ENCODE measurements around the gene CX3CL1.
"Not testable (repeated sequence)": the region's sequence is repeated elsewhere in the genome, so short reads cannot be mapped to it uniquely, and the experiment has no call there.

CX3CL1 gene

DNA sequence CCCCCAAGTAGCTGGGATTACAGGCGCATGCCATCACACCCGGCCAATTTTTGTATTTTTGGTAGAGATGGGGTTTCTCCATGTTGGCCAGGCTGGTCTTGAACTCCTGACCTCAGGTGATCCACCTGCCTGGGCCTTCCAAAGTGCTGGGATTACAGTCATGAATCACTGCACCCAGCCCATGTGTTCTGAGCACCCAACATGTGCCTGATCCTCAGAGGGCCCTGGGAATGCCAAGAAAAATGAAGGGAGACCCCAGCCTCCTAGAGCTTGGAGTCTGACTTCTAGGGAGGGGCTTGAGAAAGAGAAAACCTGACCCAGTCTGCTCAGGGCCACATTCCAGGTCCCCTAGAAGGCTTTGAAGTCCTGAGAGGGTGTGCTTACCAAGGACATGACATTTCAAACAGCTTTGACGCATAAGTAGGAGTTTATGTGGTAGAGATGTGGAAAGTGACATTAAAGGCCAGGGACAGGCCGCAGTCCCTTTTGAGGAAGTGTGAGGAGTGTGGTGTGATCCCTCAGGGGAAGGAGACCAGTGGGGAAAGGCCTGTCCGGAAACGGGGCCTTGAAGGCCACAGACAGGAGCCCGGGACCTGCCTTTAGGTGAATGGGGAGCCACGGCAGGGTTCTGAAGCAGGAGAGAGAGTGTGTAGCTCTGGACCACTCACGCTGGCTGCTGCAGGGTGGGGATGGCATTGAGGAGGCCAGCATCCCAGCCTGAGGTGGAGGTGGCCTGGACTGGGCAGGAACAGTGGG is 14.8 kb upstream of the CX3CL1 start:
- DNase-seq (ENCODE audit: low read depth): no peak

DNA sequence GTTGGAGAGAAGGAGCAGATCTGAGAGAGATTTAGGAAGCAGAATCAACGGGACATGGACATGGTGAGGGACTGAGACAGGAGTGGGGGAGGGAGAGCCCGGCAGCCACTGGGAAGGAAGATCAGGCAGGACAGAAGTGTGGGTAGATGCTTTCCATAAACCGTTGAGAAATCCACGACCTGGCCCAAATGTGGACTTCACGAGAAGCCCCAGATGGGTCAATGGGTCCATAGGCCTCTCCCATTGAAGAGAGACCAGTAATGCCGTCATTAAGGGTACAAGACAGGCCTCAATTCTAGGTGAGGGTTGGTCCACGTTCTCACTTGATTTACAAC is 14.2 kb upstream of the CX3CL1 start:
- no peak for DNase-seq (ENCODE audit: low read depth)

DNA sequence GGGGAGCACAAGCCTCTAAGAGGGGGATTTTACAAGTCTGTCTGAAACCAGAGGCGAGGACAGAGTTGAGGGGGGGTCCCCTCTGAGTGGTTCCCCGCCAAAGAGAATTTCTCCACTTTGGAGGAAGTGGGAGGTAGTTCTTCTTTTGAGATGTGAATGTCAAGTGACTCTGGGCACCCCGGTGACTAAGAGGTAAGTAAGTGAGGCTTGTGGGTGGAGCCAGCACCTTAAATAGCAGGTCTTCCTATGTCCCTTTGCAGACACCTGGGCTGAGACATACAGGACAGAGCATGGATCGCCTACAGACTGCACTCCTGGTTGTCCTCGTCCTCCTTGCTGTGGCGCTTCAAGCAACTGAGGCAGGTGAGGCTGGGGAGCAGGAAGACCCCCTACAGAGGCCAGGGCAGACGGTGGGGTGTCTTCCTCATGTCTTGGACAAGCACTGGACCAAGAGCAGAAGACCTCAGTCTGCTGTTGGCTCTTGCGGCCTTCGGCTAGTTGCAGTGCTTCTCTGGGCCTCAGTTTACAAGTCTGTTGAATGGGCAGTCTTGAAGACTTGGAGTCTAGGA is 13.7 kb upstream of the CX3CL1 start, which contains the start of gene CCL22:
Gene CCL22 (plus strand): TSS at position 257 of the 569 bp plus-strand sequence. CDS start 34 bp downstream, at position 291.
- DNase-seq (ENCODE audit: low read depth): no peak

DNA sequence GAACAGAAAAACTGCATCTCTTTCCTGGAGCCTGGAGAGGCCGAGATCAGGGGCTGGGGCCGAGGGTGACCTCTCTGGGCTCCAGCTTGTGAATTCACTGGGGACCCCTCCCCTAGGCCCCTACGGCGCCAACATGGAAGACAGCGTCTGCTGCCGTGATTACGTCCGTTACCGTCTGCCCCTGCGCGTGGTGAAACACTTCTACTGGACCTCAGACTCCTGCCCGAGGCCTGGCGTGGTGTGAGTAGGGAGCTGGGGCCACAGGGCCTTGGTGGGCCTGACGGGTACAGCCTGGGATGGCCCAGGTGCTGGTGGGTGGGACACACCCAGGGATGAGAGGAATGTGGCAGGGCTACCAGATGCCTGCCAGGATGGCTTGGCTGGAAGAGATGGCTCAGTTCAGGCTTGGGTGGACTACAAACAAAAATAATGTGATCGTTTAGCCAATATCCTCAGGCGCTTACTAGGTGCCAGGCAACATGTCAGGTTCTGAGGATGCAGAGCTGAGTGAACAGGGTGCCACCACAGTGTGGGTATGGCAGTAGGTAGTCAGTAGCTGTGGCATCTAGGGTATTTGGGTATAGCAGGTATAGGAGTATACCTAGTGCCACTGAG is 11.9 kb upstream of the CX3CL1 start:
- DNase-seq (ENCODE audit: low read depth): no peak

DNA sequence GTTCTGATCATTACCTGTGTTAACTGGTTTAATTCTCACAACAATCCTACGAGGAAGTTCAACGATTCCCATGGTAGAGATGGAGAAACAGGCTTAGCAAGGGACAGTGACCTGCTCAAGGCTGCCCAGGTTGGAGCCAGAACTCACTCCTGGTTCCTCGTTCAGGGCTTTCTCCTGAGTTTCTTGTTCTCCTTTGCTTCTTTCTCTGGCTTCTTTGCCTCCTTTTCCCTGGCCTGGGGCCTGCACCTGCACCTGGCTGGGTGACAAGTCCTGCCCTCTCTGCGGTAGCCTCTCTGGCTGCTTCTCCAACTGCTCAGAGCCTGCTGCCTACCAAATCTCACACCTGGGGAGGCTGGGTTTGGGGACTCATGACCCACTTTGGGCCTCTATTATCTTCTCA is 10.9 kb upstream of the CX3CL1 start:
- no peak for DNase-seq (ENCODE audit: low read depth)

DNA sequence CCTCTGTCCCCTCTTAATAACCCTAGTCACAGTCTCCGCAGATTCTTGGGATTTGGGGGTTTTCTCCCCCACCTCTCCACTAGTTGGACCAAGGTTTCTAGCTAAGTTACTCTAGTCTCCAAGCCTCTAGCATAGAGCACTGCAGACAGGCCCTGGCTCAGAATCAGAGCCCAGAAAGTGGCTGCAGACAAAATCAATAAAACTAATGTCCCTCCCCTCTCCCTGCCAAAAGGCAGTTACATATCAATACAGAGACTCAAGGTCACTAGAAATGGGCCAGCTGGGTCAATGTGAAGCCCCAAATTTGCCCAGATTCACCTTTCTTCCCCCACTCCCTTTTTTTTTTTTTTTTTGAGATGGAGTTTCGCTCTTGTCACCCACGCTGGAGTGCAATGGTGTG is 8.1 kb upstream of the CX3CL1 start:
- DNase-seq (ENCODE audit: low read depth): no peak

DNA sequence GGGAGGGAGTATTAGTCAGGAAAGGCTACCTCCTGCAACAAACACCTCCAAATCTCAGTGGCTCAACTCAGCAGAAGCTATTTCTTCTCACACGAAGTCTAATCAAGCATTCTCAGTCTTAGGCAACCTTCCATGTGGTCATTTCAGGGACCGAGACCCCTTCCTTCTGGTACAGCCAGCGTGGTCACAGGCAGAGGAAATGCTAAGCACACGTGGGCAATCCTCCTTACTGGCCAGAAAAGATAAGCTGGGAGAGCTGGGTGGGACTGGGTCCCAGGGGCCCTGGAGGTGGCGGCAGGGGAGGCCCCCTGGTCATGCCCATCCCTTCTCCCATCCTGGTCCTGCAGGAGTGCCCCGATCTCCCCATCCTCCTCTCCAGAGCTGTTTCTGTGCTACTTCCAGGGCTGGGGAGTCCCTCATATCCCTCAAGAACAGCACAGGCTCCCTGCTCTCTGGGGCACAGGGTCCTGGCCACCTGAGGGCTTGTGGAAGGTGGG is 5.7 kb upstream of the CX3CL1 start:
- no peak for DNase-seq (ENCODE audit: low read depth)

DNA sequence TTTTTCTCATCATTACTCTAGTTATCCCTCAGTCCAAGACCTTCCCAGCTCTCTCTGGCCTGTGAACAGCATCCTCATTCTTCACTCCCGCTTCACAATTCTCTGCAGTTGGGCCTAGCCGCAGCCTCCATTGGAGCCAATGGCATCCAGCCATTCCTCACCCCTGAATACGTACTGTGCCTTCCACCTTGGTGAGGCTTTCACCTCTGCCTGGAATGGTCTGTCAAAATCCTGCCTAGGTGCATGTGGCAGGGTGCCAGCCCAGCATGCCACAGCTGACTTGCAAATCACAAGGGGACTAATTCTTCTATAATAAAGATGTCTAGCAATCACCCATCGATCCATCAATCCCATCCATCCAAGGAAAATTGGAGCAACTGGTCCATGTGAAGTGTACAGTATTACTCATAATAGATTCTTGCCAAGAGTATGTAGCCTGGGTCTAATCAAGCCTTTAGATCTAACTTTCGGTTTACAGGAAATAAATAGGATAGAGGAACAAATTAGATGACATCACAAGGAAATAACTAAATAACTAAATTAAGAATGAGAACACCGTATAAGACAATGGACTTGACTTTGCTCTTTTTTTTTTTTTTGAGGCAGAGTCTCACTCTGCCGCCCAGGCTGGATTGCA is 5.1 kb upstream of the CX3CL1 start:
- DNase-seq (ENCODE audit: low read depth): no peak

DNA sequence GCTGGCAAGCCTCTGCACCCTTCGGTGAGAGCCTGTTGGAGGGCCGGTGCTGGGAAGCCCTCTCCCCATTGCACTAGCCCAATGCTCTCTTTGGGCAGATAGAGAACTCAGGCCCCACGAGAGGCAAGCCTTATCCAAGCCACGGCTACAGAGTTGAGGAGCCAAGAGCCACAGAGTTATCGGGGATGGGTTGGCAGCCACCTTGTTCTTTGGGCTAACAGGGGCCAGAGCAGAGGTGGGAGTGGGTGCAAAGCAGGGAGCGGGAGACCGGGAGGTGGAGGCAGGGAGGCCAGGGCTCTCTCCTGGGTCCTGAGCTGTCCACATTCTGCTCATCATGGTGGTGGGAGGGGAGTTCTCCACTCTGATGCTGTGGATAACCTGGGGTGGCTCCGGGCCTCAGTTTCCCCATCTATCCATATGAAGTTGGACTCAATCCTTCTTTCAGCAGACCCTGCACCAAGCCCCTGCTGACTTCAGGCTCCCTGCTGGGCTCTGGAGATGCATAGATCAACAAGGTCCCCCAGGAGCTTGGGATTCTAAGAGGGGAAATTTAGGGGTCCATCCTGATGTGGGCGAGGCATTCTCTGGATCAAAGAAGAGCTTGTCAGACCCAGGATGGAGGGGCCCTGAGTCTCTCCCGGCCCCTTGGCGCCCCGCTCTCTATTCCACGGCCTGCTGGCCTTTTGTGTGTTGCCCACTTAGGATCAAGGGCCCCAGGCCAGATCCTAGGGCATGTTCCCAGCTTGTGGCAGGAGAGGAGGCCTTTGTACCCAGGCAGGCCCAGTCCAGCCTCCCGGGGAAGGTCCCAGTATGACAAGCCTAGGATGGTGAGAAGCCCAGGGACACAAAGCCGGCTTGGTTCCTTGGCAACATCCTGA is 557 bp upstream of the CX3CL1 start:
- no peak for DNase-seq (ENCODE audit: low read depth)

DNA sequence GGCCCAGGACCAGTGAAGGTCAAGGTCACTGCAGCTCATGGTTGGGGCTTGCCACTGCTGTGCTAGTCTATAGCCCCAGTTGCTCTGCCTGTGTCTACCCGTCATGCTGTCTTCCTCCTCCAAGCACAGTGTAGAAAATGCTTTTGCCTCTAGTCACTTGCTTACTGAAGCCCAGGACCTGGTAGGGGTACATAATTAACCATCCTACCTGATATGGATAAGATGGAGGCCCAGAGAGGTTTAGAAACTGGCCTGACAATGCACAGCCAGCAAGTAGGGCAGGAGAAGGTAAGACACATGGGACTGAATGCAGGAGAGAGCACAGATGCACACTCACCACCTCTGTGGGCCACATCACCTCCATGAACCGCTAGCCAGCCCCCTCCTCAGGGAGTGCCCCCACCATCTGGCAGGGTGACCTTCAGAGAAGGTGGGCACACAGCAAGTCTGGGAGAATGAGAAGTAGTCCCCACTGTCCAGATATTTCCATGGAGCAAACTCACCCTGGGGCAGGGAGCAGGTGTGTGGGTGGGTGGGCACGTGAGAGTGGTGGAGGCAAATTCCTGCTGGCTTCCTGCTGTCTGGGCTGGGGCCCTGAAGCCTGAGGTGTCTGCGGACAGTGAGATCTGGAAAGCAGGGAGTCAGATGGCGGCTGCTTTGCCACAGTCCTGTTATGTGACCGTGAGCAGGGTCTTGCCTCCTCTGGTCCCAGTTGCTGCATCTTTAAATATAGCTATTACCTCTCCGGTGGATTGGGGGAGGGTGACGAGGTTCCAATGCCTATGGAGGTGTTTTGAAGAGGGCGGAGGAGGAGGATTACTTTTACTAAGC is 1.0 kb downstream of the CX3CL1 start:
- DNase-seq (ENCODE audit: low read depth): no peak

DNA sequence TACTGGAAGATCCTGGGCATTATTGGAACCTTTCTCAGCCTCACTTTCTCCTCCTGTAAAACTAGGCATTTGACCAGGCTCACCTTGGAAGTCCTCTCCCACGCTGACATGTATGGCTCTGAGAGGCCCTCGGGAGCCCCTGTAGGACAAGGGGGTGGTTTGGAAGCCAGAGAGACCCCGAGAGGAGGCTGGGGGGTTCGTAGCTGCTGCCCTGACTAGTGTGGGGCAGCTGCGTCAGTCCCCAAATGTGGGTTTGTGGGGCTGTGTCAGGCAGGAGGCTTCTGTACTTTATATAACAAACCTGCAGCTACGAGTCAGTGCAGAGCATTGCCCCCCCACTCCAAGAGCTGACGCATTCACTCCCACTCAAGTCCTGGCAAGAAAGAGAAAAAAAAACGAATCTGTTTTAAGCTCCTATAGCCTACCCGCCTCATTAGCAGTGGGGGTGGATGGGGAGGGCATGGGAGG is 1.8 kb downstream of the CX3CL1 start:
- DNase-seq (ENCODE audit: low read depth): no peak

DNA sequence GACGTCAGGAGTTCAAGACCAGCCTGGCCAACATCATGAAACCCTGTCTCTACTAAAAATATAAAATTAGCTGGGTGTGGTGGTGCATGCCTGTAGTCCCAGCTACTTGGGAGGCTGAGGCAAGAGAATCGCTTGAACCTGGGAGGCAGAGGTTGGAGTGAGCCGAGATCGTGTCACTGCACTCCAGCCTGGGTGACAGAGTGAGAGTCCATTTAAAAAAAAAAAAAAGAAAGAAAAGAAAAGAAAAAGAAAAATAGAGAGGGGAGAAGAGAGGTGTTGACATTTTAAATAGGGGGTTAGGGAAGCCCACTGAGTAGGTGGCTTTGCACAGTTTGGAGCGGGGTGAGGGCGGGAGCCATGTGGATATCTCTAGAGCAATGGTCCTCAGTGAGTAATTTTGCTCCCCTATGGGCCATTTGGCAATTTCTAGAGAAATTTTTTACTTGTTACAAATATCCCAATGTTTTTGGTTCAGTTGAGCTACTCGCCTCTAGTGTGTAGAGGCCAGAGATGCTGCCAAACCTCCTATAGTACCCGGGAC is 2.7 kb downstream of the CX3CL1 start:
- not testable (repeated sequence) for DNase-seq (ENCODE audit: low read depth)

DNA sequence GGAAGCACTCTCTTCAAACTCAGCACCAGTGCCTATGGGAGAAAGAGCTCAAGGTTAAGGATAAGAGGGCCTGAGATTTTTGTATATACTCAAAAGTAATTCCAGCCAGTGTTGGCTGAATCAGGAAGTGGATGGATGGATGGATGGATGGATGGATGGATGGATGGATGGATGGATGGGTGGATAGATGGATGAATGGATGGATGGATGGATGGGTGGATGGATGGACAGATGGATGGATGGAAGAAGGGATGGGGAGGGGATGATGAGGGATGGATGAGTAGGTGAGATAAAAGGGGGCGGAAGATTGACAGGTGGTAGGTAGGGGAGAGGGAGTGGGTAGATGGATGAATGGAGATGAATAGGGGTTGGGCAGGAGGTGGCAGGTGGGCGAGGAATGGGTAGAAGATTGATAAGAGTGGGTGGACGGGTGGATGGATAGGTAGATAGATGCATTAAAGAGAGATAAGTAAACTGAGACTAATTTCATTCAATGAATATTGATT is 4.1 kb downstream of the CX3CL1 start:
- DNase-seq (ENCODE audit: low read depth): no peak

DNA sequence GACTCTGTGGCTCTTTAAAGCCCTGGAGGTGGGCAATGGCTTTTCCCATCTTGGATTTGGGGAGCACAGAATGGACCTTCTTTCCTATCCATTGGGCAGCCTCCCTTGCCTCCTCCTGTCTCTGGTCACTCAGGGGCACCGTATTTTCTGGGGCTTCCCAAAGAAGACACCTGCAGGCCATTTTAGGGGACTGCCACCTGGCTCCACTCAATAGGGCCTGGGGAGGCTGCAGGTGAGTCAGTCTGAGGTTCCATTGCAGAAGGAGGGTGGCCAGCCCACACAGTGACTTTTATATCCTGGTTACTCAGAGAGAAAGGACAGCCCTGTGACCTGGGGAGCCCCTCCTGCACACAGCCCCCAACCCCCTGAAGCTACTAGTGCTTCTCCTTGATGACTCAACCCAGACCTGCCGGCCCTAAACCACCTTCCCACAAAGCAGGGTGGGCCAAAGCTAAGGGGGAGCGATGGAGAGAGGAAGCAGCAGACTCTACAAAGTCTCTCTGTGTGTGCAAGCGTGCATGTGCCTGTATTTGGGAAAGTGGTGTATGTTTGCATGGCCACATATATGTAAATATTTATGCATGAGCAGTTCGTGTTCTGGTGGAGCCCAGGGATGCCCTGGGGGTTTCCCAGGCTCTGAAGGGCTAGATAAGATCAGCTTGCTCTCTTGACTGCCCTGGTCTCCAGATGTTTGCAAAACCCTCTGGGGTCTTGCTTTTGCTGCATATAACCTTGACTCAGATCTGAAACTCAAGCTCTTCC is 5.0 kb downstream of the CX3CL1 start:
- no peak for DNase-seq (ENCODE audit: low read depth)

DNA sequence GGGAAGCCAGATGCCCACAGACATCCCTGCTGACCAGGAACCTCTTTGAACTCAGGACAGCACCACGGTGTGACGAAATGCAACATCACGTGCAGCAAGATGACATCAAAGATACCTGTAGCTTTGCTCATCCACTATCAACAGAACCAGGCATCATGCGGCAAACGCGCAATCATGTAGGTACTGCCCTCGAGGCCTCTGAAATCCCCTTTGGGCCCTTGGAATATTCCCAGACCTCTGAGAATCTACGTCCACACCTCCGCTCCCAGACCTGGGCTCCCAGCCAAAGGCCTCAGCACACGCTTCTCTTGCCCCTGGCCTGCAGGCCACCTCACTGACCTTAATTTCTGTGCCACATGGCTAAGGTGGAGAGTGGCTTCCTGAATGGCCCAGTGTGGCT is 7.3 kb downstream of the CX3CL1 start:
- DNase-seq (ENCODE audit: low read depth): no peak

DNA sequence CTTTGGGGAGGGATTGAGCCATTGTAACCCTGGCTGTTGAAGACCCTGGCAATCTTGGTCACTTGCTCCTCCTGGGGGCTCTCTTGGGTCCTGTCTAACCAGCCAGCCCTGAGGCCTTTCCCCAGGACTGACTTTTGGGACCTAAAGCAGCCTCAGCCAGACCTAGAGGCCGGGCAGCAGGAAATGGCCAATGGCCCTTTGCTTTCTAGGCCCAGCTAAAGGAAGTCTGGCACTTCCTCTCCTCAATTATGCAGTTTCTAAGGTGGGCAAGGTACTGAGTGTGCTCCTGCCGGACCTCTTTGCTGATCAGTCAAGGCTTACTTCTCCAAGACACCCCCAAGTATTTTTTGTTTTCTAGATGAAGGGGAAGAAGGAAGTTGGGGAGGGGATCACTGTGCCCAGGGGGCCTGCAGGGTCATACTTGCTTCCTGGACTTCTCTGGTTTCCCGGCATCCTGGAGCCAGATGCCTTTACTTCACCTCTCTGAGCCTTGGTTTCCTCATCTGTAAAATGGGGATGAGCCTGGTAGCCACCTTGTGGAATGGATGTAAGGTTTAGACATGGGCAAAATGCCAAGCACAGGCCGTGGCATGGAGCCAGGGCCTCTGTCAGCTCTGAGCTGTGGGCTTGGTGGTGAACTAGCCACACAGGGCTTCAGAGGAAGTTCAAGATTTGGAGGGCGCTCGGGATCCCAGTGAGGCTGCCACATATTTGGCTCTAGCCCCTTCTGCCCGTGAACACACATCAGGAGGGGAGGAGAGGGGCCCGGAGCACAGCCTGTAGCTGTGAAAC is 8.6 kb downstream of the CX3CL1 start:
- DNase-seq (ENCODE audit: low read depth): no peak

DNA sequence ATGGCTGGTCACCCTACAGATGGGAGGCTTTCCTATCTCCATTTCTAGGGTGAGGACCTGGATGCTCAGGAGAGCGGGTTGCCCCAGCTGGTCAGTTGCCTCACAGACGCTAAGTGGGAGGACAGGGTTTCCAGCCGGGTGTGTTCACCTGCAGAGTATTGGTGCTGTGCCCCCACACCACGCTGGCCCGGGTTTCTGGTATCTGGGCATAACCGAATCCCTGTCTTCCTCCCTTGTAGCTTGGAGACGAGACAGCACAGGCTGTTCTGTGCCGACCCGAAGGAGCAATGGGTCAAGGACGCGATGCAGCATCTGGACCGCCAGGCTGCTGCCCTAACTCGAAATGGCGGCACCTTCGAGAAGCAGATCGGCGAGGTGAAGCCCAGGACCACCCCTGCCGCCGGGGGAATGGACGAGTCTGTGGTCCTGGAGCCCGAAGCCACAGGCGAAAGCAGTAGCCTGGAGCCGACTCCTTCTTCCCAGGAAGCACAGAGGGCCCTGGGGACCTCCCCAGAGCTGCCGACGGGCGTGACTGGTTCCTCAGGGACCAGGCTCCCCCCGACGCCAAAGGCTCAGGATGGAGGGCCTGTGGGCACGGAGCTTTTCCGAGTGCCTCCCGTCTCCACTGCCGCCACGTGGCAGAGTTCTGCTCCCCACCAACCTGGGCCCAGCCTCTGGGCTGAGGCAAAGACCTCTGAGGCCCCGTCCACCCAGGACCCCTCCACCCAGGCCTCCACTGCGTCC is 9.7 kb downstream of the CX3CL1 start:
- DNase-seq (ENCODE audit: low read depth): no peak
